ENCODE data around the gene ADM. TPM values are rescaled to one million over a fixed set of nuclear protein-coding genes. Genes with fewer than 3 reads are reported as not detected.
A peak's percentile ranks its signal among the peaks of the same experiment; 100 is the strongest.

ADM gene
- total RNA-seq, 1 donor from 2014 or later, result 239 TPM

DNA sequence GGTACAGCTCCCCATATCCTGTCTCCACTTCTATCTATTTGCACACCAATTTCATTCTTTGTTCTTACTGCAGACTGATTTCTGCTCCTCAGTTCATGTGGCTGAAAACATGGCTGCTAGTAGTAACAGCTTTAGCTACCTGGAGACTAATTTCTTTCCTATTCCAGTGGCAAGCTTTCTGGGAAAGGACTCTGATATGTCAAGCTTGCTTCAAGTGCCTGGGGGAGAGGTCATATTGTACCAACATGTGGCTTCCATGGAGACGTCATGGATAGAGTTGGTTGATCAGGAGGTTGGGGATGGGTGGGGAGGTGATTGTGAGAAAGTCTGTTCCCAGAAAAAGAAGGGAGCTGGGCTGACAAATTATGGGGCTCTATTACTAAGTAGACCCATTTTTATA is 44.9 kb downstream of the ADM start:
- H3K4me1 Mint-ChIP-seq (ENCODE audit: unreplicated experiment), result peaks cover 16% of the 10 kb centered on the region
- TF ChIP-seq, protein P1, sequence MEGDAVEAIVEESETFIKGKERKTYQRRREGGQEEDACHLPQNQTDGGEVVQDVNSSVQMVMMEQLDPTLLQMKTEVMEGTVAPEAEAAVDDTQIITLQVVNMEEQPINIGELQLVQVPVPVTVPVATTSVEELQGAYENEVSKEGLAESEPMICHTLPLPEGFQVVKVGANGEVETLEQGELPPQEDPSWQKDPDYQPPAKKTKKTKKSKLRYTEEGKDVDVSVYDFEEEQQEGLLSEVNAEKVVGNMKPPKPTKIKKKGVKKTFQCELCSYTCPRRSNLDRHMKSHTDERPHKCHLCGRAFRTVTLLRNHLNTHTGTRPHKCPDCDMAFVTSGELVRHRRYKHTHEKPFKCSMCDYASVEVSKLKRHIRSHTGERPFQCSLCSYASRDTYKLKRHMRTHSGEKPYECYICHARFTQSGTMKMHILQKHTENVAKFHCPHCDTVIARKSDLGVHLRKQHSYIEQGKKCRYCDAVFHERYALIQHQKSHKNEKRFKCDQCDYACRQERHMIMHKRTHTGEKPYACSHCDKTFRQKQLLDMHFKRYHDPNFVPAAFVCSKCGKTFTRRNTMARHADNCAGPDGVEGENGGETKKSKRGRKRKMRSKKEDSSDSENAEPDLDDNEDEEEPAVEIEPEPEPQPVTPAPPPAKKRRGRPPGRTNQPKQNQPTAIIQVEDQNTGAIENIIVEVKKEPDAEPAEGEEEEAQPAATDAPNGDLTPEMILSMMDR (IDR thresholded peaks at IDR 0.05), result no peak
- H3K27ac Mint-ChIP-seq (ENCODE audit: unreplicated experiment), result no peak overlapping the region
- H3K9me3 Mint-ChIP-seq (ENCODE audit: unreplicated experiment), result peaks cover 5% of the 10 kb centered on the region
- peaks cover 2% of the 10 kb centered on the region for H3K27me3 Mint-ChIP-seq (ENCODE audit: unreplicated experiment)
- DNase-seq (ENCODE audit: extremely low spot score, unreplicated experiment), result no peak
- H3K36me3 Mint-ChIP-seq (ENCODE audit: unreplicated experiment), result no peaks in the 10 kb centered on the region
- H3K4me3 Mint-ChIP-seq (ENCODE audit: unreplicated experiment), result no peak overlapping the region

DNA sequence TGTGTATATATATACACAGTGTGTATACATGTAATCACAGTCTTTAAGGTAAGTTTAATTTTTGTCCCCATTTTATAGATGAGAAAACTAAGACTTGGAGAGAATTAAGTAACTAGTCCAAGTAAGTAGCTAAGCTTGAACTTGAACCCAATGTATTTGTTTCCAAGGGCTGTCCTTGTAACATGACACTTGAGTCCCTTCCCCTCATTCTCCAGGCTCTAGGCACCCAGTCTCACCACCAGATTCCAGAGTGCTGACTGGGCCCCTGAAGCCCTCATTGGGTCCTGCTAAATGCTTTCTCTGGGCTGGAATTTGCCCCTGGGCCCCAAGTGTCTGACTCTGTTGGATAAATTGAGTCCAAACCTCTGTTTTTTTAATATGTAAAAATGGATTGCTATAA is 45.5 kb downstream of the ADM start:
- TF ChIP-seq, protein P1 (IDR thresholded peaks at IDR 0.05), result no peak
- H3K27ac Mint-ChIP-seq (ENCODE audit: unreplicated experiment), result no peak overlapping the region
- no peaks in the 10 kb centered on the region for H3K36me3 Mint-ChIP-seq (ENCODE audit: unreplicated experiment)
- H3K27me3 Mint-ChIP-seq (ENCODE audit: unreplicated experiment), result peaks cover 2% of the 10 kb centered on the region
- H3K4me1 Mint-ChIP-seq (ENCODE audit: unreplicated experiment), result peaks cover 16% of the 10 kb centered on the region
- DNase-seq (ENCODE audit: extremely low spot score, unreplicated experiment), result no peak
- H3K9me3 Mint-ChIP-seq (ENCODE audit: unreplicated experiment), result peaks cover 5% of the 10 kb centered on the region
- no peak overlapping the region for H3K4me3 Mint-ChIP-seq (ENCODE audit: unreplicated experiment)

DNA sequence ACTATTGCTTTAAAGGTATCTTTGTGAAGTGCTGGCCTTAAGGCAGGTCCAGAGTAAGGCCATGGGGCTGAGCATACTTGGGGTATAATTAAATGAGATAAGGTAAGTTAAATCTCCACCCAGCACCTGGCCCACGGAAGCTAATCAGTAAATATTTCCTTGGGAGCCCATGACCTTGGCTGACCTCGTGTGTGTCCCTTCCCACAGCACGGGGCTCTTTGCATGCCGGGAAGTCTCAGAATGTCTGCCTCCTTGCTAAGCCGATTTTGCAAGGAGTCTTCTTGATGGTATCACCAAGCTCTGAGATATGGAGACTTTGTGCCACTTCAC is 46.5 kb downstream of the ADM start:
- Mint-ChIP-seq H3K9me3 (ENCODE audit: unreplicated experiment) (peaks cover 5% of the 10 kb centered on the region), H3K4me3 (ENCODE audit: unreplicated experiment) (no peak overlapping the region)

DNA sequence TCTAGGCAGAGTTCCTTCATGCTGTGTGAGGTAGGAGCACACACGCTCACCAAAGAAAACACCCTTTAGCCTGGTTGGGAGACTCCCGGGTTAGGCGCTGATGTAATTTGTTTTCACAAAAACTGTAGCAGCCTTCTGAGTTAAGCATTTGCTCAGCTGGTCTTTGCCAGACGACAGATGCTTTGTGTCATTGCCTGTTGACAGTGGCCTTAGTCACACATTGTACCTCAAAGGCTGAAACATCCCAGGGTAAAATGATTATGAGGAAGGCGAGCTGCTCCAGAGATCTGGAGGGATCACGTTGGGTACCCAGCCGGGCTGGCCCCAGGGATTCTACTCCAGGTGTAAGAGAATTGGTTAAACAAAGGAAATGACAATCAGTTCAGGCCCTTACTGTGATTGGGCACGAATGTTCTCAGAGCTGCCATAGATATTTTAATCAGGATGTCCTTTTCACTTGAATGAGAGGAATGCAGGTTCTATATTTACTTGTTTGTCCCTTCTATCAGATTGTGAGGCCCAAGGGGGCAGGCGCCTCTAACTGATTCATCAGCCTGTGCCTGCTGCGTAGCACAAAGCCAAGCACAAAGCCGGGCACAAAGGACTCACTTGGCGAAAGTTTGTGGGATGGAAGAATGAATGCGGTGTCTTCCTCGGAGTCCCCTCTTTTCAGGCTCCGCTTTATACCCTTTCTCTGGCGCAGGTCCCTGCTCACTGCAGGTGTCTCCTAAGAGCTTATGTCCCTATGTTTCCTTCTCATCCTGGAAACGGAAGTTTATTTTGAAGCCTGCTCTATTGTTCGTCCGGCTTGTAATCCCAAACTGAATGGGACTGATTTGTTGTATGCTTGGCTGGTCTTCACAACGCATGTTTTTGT is 47.1 kb downstream of the ADM start:
- TF ChIP-seq, protein P1 (IDR thresholded peaks at IDR 0.05), result no peak
- H3K4me1 Mint-ChIP-seq (ENCODE audit: unreplicated experiment), result peaks cover 16% of the 10 kb centered on the region

More for the DNA sequence above, 46.5 kb downstream of the ADM start:
- DNase-seq (ENCODE audit: extremely low spot score, unreplicated experiment), result no peak
- Mint-ChIP-seq H3K27ac (ENCODE audit: unreplicated experiment) (peak overlapping the region; percentile 77), H3K36me3 (ENCODE audit: unreplicated experiment) (no peaks in the 10 kb centered on the region), H3K27me3 (ENCODE audit: unreplicated experiment) (peaks cover 2% of the 10 kb centered on the region), H3K4me1 (ENCODE audit: unreplicated experiment) (peaks cover 16% of the 10 kb centered on the region)
- TF ChIP-seq, protein P1 (IDR thresholded peaks at IDR 0.05), result no peak

DNA sequence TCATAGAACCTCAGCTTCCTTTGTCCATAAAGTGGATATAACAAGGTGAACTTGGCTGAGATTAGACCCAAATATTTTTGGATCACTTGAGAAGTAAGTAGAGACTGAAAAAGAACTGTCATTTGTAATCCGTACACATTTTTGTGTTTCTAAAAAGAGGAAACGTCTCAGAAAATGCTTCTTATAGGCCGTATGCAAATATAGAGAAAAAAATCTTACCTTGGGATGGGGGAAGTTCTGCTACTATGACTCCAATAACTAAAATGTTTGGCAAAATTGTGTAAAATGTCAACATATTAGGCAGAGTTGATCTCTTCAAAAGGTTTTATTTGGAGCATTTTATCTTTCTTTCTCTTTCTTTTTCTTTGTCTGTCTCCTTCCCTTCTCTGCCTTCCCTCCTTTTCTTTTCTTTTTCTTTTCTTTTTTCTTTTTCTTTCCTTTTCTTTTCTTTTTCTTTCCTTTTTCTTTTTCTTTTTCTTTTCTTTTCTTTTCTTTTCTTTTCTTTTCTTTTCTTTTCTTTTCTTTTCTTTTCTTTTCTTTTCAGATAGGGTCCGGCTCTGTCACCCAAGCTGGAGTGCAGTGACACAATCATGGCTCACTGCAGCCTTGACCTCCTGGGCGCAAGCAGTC is 48.2 kb downstream of the ADM start:
- H3K36me3 Mint-ChIP-seq (ENCODE audit: unreplicated experiment), result no peaks in the 10 kb centered on the region
- no peak overlapping the region for H3K27ac Mint-ChIP-seq (ENCODE audit: unreplicated experiment)
- TF ChIP-seq, protein P1 (IDR thresholded peaks at IDR 0.05), result no peak
- H3K27me3 Mint-ChIP-seq (ENCODE audit: unreplicated experiment), result no peaks in the 10 kb centered on the region
- H3K4me1 Mint-ChIP-seq (ENCODE audit: unreplicated experiment), result peaks cover 16% of the 10 kb centered on the region
- no peak overlapping the region for H3K4me3 Mint-ChIP-seq (ENCODE audit: unreplicated experiment)
- peaks cover 5% of the 10 kb centered on the region for H3K9me3 Mint-ChIP-seq (ENCODE audit: unreplicated experiment)
- no peak for DNase-seq (ENCODE audit: extremely low spot score, unreplicated experiment)

More for the DNA sequence above, 47.1 kb downstream of the ADM start:
- H3K27ac Mint-ChIP-seq (ENCODE audit: unreplicated experiment), result peak overlapping the region; percentile 77
- peaks cover 5% of the 10 kb centered on the region for H3K9me3 Mint-ChIP-seq (ENCODE audit: unreplicated experiment)
- H3K27me3 Mint-ChIP-seq (ENCODE audit: unreplicated experiment), result peaks cover 2% of the 10 kb centered on the region
- no peak for DNase-seq (ENCODE audit: extremely low spot score, unreplicated experiment)
- no peak overlapping the region for H3K4me3 Mint-ChIP-seq (ENCODE audit: unreplicated experiment)
- H3K36me3 Mint-ChIP-seq (ENCODE audit: unreplicated experiment), result no peaks in the 10 kb centered on the region

All from osteocyte (in vitro differentiated cells).